ENCODE data around the gene PRELID3B. TPM values are rescaled to one million over a fixed set of nuclear protein-coding genes. Genes with fewer than 3 reads are reported as not detected.

PRELID3B gene
- total and polyA plus RNA-seq, 2 of the 13 experiments (the other 11 are each of a cell fraction or from before 2014, with no cell fraction given): 23.3 to 42.6 TPM

DNA sequence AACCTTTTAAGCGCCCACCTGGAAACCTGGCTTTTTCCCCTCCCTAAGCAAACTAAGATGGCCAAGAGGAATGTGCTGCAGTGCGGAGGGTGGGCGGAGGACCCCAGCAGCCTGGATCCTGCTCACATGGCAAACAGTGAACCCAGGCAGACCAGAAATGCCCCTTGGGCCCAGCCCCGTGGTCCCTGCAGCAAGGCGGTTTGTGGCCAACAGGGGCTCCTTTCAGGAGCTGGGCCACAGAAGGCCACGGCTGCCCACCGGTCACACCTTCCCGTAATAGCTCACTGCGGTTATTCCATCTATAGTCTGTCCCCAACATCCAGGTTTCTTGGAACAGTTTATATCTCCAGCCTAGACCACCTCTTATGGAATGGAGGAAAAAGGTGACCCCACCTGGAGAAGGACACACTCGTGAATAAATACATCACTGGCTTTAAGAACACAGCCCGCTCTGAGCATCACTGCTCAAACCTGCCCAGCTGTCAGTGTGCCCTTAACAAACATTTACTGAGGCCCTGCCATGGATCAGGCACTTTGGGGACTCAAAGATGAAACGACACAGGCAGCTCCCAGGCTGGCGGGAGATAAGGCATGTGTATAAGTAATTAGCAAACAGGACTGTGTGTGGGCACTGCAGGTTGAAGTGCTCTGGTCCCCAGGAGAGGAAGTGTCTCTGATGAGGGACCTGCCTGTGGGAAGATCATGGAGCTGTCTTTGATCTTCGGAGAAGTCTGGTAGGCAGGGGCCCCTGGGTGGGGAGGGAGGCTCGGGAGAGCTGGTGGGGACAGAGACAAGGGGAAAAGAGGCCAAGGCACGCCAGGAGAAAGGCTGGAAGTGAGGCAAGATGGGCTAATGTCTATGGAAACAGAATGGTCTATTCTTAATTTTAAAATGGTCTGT lies 26.5 kb downstream of the PRELID3B start (continued):
- TF ChIP-seq NR2F2 (IDR thresholded peaks at IDR 0.05; ENCODE audit: borderline replicate concordance, low read depth) (peak; percentile 74; the same call in 1 of the 2 replicates), ZNF224 (CRISPR knock-in tag; IDR thresholded peaks at IDR 0.05) (no peak), SRY (CRISPR knock-in tag; IDR thresholded peaks at IDR 0.05) (peak; percentile 74; the same call in 1 of the 2 replicates), PCBP1 (IDR thresholded peaks at IDR 0.05; ENCODE audit: borderline replicate concordance, low read depth, low read length) (no peak), ZNF503 (CRISPR knock-in tag; IDR thresholded peaks at IDR 0.05) (peak; percentile 98), HHEX (CRISPR knock-in tag; IDR thresholded peaks at IDR 0.05) (peak; percentile 94), REXO4 (CRISPR knock-in tag; IDR thresholded peaks at IDR 0.05; ENCODE audit: borderline replicate concordance) (no peak), RFX1 (IDR thresholded peaks at IDR 0.05) (no peak), ZNF451 (CRISPR knock-in tag; IDR thresholded peaks at IDR 0.05) (0 out of 2 replicates have a peak, but pooled peaks have one; percentile 53), GABPA (IDR thresholded peaks at IDR 0.05; ENCODE audit: low read depth, low read length) (no peak), GABPA (CRISPR knock-in tag; IDR thresholded peaks at IDR 0.05; ENCODE audit: low read depth) (peak; percentile 51), ARNTL (CRISPR knock-in tag; IDR thresholded peaks at IDR 0.05) (peak; percentile 85), SIN3B (IDR thresholded peaks at IDR 0.05; ENCODE audit: low read length) (no peak), EP300 (IDR thresholded peaks at IDR 0.05; ENCODE audit: low read depth in 2 of 2, low read length in 2 of 2) (peak; percentile 61 to 96; a peak in 3 of 4 replicates), EP300 (CRISPR knock-in tag; IDR thresholded peaks at IDR 0.05; ENCODE audit: borderline replicate concordance) (peak; percentile 96), ZNF567 (CRISPR knock-in tag; IDR thresholded peaks at IDR 0.05; ENCODE audit: borderline replicate concordance) (no peak), MAX (IDR thresholded peaks at IDR 0.05) (peak; percentile 85), PHF21A (CRISPR knock-in tag; IDR thresholded peaks at IDR 0.05) (peak; percentile 96), NFE2 (CRISPR knock-in tag; IDR thresholded peaks at IDR 0.05) (no peak), FOXP4 (CRISPR knock-in tag; IDR thresholded peaks at IDR 0.05) (peak; percentile 98), KDM5B (CRISPR knock-in tag; IDR thresholded peaks at IDR 0.05; ENCODE audit: borderline replicate concordance) (peak; percentile 27; the same call in 1 of the 2 replicates)
- TF ChIP-seq, protein P1, sequence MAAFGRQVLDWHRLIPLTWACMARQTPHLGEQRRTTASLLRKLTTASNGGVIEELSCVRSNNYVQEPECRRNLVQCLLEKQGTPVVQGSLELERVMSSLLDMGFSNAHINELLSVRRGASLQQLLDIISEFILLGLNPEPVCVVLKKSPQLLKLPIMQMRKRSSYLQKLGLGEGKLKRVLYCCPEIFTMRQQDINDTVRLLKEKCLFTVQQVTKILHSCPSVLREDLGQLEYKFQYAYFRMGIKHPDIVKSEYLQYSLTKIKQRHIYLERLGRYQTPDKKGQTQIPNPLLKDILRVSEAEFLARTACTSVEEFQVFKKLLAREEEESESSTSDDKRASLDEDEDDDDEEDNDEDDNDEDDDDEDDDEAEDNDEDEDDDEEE (CRISPR knock-in tag; IDR thresholded peaks at IDR 0.05): peak; percentile 39; the same call in 1 of the 2 replicates
- TF ChIP-seq, protein P2, sequence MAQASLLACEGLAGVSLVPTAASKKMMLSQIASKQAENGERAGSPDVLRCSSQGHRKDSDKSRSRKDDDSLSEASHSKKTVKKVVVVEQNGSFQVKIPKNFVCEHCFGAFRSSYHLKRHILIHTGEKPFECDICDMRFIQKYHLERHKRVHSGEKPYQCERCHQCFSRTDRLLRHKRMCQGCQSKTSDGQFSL (CRISPR knock-in tag; IDR thresholded peaks at IDR 0.05): no peak
- TF ChIP-seq, protein P3, sequence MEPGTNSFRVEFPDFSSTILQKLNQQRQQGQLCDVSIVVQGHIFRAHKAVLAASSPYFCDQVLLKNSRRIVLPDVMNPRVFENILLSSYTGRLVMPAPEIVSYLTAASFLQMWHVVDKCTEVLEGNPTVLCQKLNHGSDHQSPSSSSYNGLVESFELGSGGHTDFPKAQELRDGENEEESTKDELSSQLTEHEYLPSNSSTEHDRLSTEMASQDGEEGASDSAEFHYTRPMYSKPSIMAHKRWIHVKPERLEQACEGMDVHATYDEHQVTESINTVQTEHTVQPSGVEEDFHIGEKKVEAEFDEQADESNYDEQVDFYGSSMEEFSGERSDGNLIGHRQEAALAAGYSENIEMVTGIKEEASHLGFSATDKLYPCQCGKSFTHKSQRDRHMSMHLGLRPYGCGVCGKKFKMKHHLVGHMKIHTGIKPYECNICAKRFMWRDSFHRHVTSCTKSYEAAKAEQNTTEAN (CRISPR knock-in tag; conservative IDR thresholded peaks at IDR 0.05): peak; percentile 37; the same call in 1 of the 2 replicates

Data from HepG2 (cell line).